BJ (cell line): Measurements from ENCODE around the gene NYNRIN. TPM values are rescaled to one million over a fixed set of nuclear protein-coding genes. Genes with fewer than 3 reads are reported as not detected.
A peak's percentile ranks its signal among the peaks of the same experiment; 100 is the strongest.

Source experiments
- CTCF ChIA-PET: fragments of 350-600 bp; formaldehyde crosslinking; extraction: SDS; loops from one replicate; lab custom pipeline; 2021; ENCODE audit warnings: antibody characterized with exemption, inconsistent platforms; lab: Yijun Ruan, JAX
- POLR2A ChIA-PET: fragments of 300-600 bp; sonication (Branson Sonifier 250); formaldehyde crosslinking; extraction: SDS; loops from one replicate; lab custom pipeline; 2021; ENCODE audit warnings: antibody characterized with exemption; lab: Charles Lee
- DNase-seq: peaks from one replicate; pipeline ENCODE4 v3.0.0-alpha.2; 2011; ENCODE audit warnings: low read depth
- H3K27me3 ChIP-seq: 2 replicates; pipeline ENCODE4 v1.6.0; 2011; ENCODE audit warnings: low read length; ENCODE audit not compliant: control insufficient read depth, insufficient read depth
- H3K36me3 ChIP-seq: 2 replicates; pipeline ENCODE4 v1.5.1; 2011; ENCODE audit warnings: low read length; ENCODE audit not compliant: control insufficient read depth, insufficient read depth
- H3K4me3 ChIP-seq: 2 replicates; pipeline ENCODE4 v1.5.1; 2011; ENCODE audit warnings: low read depth, mild to moderate bottlenecking, control low read depth, low read length
- polyA plus RNA-seq: library from polyadenylated mRNA; depleted of rRNA; stranded (reverse); fragments of >200 nt; gene quantifications from 2 replicates; pipeline ENCODE4 v1.2.3, GENCODE V29; 2011
- TF ChIP-seq, protein P1 (sequence below): IDR thresholded peaks from 2 replicates; pipeline ENCODE4 v1.5.1; 2011; ENCODE audit warnings: low read depth, mild to moderate bottlenecking, control low read depth, inconsistent platforms, low read length, moderate library complexity; ENCODE audit not compliant: insufficient read depth

The NYNRIN gene
- polyA plus RNA-seq, 1 experiment: 10.1 TPM

GRCh38 chr14:24395609-24396582 lies 2.9 kb upstream of the NYNRIN start:
- POLR2A ChIA-PET: interaction anchor here (0.6 kb wide), 1 partner anchor 25 kb away, joined by 7 read pairs; no protein-coding TSS in a partner anchor
- H3K36me3 ChIP-seq: no peaks in the 10 kb centered on the region
- TF ChIP-seq, protein P1, sequence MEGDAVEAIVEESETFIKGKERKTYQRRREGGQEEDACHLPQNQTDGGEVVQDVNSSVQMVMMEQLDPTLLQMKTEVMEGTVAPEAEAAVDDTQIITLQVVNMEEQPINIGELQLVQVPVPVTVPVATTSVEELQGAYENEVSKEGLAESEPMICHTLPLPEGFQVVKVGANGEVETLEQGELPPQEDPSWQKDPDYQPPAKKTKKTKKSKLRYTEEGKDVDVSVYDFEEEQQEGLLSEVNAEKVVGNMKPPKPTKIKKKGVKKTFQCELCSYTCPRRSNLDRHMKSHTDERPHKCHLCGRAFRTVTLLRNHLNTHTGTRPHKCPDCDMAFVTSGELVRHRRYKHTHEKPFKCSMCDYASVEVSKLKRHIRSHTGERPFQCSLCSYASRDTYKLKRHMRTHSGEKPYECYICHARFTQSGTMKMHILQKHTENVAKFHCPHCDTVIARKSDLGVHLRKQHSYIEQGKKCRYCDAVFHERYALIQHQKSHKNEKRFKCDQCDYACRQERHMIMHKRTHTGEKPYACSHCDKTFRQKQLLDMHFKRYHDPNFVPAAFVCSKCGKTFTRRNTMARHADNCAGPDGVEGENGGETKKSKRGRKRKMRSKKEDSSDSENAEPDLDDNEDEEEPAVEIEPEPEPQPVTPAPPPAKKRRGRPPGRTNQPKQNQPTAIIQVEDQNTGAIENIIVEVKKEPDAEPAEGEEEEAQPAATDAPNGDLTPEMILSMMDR: no peak
- no peak overlapping the region for H3K4me3 ChIP-seq
- no peaks in the 10 kb centered on the region for H3K27me3 ChIP-seq
- no peak for DNase-seq
- CTCF ChIA-PET: interaction anchor here (1.2 to 1.5 kb wide), 7 partner anchors 8 to 63 kb away, joined by 3 to 7 read pairs (median 3); no protein-coding TSS in a partner anchor

GRCh38 chr14:24397639-24398292 lies 1.0 kb upstream of the NYNRIN start:
- CTCF ChIA-PET: no interaction called here
- Histone ChIP-seq H3K4me3 (no peak overlapping the region), H3K36me3 (peaks cover 2% of the 10 kb centered on the region; the same call in 1 of the 2 replicates), H3K27me3 (no peaks in the 10 kb centered on the region)
- DNase-seq: no peak
- TF ChIP-seq, protein P1: no peak
- POLR2A ChIA-PET: no interaction called here

- CTCF ChIA-PET: interaction anchor here (0.6 to 1.6 kb wide), 4 partner anchors 18 to 65 kb away, joined by 3 to 9 read pairs (median 3); partner anchors contain the start of genes CBLN3 and KHNYN
- Histone ChIP-seq H3K27me3 (no peaks in the 10 kb centered on the region), H3K4me3 (no peak overlapping the region), H3K36me3 (peaks cover 2% of the 10 kb centered on the region; the same call in 1 of the 2 replicates)
- DNase-seq: no peak
- POLR2A ChIA-PET: interaction anchor here (0.6 to 0.7 kb wide), 3 partner anchors 10 to 156 kb away, joined by 3 to 9 read pairs (median 8); no protein-coding TSS in a partner anchor
- TF ChIP-seq, protein P1: no peak
Measured at GRCh38 chr14:24398293-24398652, 530 bp upstream of the NYNRIN start.

DNA sequence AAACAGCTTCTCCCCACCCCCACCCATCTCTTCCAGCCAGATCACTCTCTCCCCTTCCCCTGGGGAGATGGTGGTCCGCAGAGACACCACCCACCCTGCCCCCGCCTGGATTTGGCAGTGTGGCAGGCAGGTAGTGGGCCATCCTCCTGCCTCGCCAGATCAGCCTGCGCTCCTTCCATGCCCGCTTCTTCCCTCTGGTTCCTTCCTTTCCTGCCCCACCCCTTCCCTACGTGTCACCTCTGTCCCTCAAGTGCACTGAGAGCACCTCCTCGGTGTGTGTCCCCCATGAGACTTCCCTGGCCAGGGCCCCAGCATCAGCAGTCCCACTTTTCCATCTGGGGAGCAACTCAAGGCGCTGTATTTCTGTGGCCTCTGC lies 632 bp downstream of the NYNRIN start:
- DNase-seq: no peak
- ChIA-PET POLR2A (no interaction called here), CTCF (interaction anchor here (1.1 to 1.6 kb wide), 2 partner anchors 20 to 66 kb away, joined by 3 to 9 read pairs; no protein-coding TSS in a partner anchor)
- H3K4me3 ChIP-seq: peak overlapping the region; percentile 53
- TF ChIP-seq, protein P1: no peak
- H3K36me3 ChIP-seq: peaks cover 2% of the 10 kb centered on the region; the same call in 1 of the 2 replicates
- H3K27me3 ChIP-seq: no peaks in the 10 kb centered on the region
